HL-60 (cell line): ENCODE data around the gene KIAA1217.

ENCODE experiments used
- DNase-seq, 2 experiments: peaks; one replicate each; pipeline ENCODE4 v3.0.0-alpha.2; 2010 to 2020; ENCODE audit warnings: low read depth in 1 of 2, low spot score in 1 of 2
- H3K27ac ChIP-seq: fragments of 250-450 bp; sonication (Bioruptor Pico); replicated peaks from 2 replicates; pipeline ENCODE4 v1.5.1; 2020; ENCODE audit warnings: mild to moderate bottlenecking, moderate library complexity
- H3K27me3 ChIP-seq: fragments of 250-450 bp; sonication (Bioruptor Pico); 2 replicates; pipeline ENCODE4 v1.5.1; 2021; ENCODE audit warnings: mild to moderate bottlenecking, moderate library complexity; ENCODE audit not compliant: insufficient read depth, poor library complexity, severe bottlenecking
- H3K4me3 ChIP-seq: replicated peaks from 2 replicates; pipeline ENCODE4 v1.5.1; 2011; ENCODE audit warnings: mild to moderate bottlenecking, control low read depth, low read length; ENCODE audit not compliant: insufficient read depth
- GABPA ChIP-seq: IDR thresholded peaks from 2 replicates; pipeline ENCODE4 v1.6.1; 2012; ENCODE audit warnings: low read depth
- POLR2AphosphoS5 ChIP-seq: IDR thresholded peaks from 2 replicates; pipeline ENCODE4 v1.6.1; 2012; ENCODE audit warnings: low read depth
- SPI1 ChIP-seq: IDR thresholded peaks from 2 replicates; pipeline ENCODE4 v1.6.1; 2012; ENCODE audit warnings: low read depth, mild to moderate bottlenecking, borderline replicate concordance
- TF ChIP-seq, protein P1 (sequence below): IDR thresholded peaks from one replicate; pipeline ENCODE4 v1.5.1; 2011; ENCODE audit warnings: low read length, control low read depth, inconsistent platforms; ENCODE audit not compliant: insufficient read depth
- TF ChIP-seq, protein P2 (sequence below): IDR thresholded peaks from 2 replicates; pipeline ENCODE4 v1.6.1; 2012; ENCODE audit warnings: low read depth; ENCODE audit not compliant: insufficient replicate concordance

The KIAA1217 gene

DNA sequence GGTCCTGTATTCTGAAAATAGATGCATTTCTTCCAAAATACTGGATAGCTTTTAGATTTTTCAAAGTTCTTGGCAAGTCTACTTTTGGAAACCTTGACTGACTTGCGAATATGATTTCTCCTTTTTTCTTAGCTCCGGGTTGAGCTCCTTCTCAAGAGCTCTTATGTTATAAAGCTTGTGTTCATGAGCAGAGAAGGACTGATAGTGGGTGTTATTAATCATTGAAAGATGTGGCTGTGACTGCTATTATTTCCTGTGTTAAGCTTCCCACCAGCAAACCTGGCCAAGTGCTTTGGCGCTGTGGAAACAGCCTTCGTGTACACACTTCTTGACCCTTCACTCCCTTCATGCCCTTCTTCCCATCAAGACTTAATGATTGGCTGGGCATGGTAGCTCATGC, 98.2 kb downstream of the KIAA1217 start:
- H3K27ac ChIP-seq: no peak overlapping the region
- TF ChIP-seq, protein P1, sequence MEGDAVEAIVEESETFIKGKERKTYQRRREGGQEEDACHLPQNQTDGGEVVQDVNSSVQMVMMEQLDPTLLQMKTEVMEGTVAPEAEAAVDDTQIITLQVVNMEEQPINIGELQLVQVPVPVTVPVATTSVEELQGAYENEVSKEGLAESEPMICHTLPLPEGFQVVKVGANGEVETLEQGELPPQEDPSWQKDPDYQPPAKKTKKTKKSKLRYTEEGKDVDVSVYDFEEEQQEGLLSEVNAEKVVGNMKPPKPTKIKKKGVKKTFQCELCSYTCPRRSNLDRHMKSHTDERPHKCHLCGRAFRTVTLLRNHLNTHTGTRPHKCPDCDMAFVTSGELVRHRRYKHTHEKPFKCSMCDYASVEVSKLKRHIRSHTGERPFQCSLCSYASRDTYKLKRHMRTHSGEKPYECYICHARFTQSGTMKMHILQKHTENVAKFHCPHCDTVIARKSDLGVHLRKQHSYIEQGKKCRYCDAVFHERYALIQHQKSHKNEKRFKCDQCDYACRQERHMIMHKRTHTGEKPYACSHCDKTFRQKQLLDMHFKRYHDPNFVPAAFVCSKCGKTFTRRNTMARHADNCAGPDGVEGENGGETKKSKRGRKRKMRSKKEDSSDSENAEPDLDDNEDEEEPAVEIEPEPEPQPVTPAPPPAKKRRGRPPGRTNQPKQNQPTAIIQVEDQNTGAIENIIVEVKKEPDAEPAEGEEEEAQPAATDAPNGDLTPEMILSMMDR: no peak
- no peak for TF ChIP-seq SPI1
- no peak for TF ChIP-seq POLR2AphosphoS5
- TF ChIP-seq GABPA: no peak
- TF ChIP-seq, protein P2, sequence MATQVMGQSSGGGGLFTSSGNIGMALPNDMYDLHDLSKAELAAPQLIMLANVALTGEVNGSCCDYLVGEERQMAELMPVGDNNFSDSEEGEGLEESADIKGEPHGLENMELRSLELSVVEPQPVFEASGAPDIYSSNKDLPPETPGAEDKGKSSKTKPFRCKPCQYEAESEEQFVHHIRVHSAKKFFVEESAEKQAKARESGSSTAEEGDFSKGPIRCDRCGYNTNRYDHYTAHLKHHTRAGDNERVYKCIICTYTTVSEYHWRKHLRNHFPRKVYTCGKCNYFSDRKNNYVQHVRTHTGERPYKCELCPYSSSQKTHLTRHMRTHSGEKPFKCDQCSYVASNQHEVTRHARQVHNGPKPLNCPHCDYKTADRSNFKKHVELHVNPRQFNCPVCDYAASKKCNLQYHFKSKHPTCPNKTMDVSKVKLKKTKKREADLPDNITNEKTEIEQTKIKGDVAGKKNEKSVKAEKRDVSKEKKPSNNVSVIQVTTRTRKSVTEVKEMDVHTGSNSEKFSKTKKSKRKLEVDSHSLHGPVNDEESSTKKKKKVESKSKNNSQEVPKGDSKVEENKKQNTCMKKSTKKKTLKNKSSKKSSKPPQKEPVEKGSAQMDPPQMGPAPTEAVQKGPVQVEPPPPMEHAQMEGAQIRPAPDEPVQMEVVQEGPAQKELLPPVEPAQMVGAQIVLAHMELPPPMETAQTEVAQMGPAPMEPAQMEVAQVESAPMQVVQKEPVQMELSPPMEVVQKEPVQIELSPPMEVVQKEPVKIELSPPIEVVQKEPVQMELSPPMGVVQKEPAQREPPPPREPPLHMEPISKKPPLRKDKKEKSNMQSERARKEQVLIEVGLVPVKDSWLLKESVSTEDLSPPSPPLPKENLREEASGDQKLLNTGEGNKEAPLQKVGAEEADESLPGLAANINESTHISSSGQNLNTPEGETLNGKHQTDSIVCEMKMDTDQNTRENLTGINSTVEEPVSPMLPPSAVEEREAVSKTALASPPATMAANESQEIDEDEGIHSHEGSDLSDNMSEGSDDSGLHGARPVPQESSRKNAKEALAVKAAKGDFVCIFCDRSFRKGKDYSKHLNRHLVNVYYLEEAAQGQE: no peak
- no peaks in the 10 kb centered on the region for H3K27me3 ChIP-seq
- H3K4me3 ChIP-seq: no peak overlapping the region
- no peak for DNase-seq

DNA sequence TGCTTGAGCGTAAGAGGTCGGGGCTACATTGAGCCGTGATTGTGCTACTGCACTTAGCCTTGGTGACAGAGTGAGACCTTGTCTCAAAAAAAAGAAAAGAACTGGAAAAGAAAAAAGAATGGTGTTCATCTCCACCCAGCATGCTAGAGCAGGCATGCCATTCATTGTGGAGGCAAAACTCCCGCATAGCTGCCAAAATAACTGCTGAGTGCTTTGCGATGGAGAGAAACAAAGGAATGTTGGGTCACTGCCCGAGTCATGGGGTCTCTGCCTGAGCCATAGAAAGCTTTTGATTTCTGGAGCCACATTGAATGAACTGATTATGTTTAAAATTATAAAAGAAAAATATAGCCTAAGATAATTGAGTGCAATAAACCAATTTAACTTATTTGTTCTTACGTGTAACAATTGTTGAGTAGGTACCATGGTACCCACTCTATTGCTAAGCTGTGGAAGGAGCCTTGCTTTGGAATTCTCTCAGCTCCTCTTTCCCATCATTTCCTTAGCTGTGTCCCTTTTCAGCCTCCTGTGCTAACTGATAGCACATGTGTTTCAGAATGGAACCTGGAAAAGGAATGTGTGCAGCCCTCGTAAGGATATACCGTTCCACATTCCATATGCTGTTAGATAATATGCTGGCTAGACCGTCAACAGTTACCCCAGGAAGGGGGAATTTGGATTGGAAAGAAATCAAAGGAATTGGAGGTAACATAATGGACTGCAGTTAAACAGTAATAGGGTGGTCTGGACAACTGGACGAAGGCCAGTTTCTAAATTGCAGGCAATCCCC, 99.0 kb downstream of the KIAA1217 start:
- no peak for DNase-seq
- TF ChIP-seq, protein P2: no peak
- TF ChIP-seq, protein P1: no peak
- no peak for TF ChIP-seq GABPA
- TF ChIP-seq POLR2AphosphoS5: no peak
- no peak for TF ChIP-seq SPI1
- Histone ChIP-seq H3K4me3 (no peak overlapping the region), H3K27me3 (no peaks in the 10 kb centered on the region), H3K27ac (no peak overlapping the region)

DNA sequence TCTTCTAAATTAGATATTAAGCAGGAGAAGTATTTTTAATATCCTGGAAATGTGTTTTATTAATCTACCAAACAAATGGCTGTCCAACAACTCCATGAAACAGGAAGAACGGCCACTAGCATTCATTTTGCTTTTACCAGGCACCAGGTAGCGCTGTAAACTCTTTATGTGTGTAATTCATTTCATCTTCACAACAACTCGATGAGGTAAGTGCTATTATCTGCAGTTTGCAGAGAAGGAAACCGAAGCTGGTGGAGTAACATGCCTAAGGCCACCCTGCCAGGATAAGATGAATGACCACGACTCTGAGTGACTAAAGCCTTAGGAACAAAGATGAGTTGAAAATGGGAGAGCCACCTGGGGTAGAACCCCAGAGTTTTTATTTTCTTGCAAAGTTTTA, 101.2 kb downstream of the KIAA1217 start:
- Histone ChIP-seq H3K4me3 (no peak overlapping the region), H3K27me3 (no peaks in the 10 kb centered on the region), H3K27ac (no peak overlapping the region)
- no peak for DNase-seq
- TF ChIP-seq GABPA: no peak
- TF ChIP-seq SPI1: no peak
- no peak for TF ChIP-seq POLR2AphosphoS5
- TF ChIP-seq, protein P1: no peak
- TF ChIP-seq, protein P2: no peak
